HG03108 (cell line): ENCODE data around the gene SLC7A10.
"Not testable (repeated sequence)": the region's sequence is repeated elsewhere in the genome, so short reads cannot be mapped to it uniquely, and the experiment has no call there.

Experiments used
- ATAC-seq: cut with Tn5 transposase; IDR thresholded peaks from one replicate; pipeline ENCODE4 v1.9.1; 2021; ENCODE audit warnings: moderate library complexity; ENCODE audit not compliant: unreplicated experiment

Gene SLC7A10

GRCh38 chr19:33219261-33219815 is 6.3 kb downstream of the SLC7A10 start:
- ATAC-seq, result no peak

GRCh38 chr19:33217881-33218280 is 7.8 kb downstream of the SLC7A10 start:
- no peak for ATAC-seq

GRCh38 chr19:33216198-33216830 is 9.3 kb downstream of the SLC7A10 start:
- no peak for ATAC-seq

GRCh38 chr19:33215438-33216197 is 10.0 kb downstream of the SLC7A10 start:
- ATAC-seq, result no peak

GRCh38 chr19:33214596-33214995 is 11.1 kb downstream of the SLC7A10 start:
- no peak for ATAC-seq

- no peak for ATAC-seq
These were observed 13.0 kb downstream of the SLC7A10 start for GRCh38 chr19:33212436-33213172.

GRCh38 chr19:33211794-33212435 is 13.7 kb downstream of the SLC7A10 start:
- ATAC-seq, result no peak

GRCh38 chr19:33210266-33210940 is 15.2 kb downstream of the SLC7A10 start:
- no peak for ATAC-seq

GRCh38 chr19:33209850-33210230 is 15.8 kb downstream of the SLC7A10 start:
- not testable (repeated sequence) for ATAC-seq

- no peak for ATAC-seq
These were observed 16.5 kb downstream of the SLC7A10 start for GRCh38 chr19:33208904-33209849.

- no peak for ATAC-seq
These were observed 17.2 kb downstream of the SLC7A10 start for GRCh38 chr19:33208371-33208895.

GRCh38 chr19:33207903-33208302 is 17.7 kb downstream of the SLC7A10 start:
- ATAC-seq, result no peak

- no peak for ATAC-seq
These were observed 18.5 kb downstream of the SLC7A10 start for GRCh38 chr19:33207040-33207620.

GRCh38 chr19:33206261-33207039 is 19.2 kb downstream of the SLC7A10 start:
- ATAC-seq, result no peak

- ATAC-seq, result no peak
These were observed 20.0 kb downstream of the SLC7A10 start for GRCh38 chr19:33205531-33206260.

- no peak for ATAC-seq
These were observed 20.5 kb downstream of the SLC7A10 start for GRCh38 chr19:33205110-33205509.
